Adrenal gland (tissue), 12 donors: ENCODE results near the gene CCDC91. TPM values are rescaled to one million over a fixed set of nuclear protein-coding genes. Genes with fewer than 3 reads are reported as not detected.

Experiments
- DNase-seq, 7 donors: peaks; one replicate each; pipeline ENCODE4 v3.0.0-alpha.2; 2019 to 2020
- H3K27ac ChIP-seq, 5 donors: fragments of 200-600 bp; sonication (generic) in 4 of 5; 1 replicate in 3 of 5; 2 replicates in 2 of 5; pipeline versions ENCODE4 v1.5.1 to v1.8.0; 2016 to 2020; ENCODE audit warnings: mild to moderate bottlenecking in 1 of 5
- H3K27me3 ChIP-seq: fragments of 200-600 bp; 2 replicates; pipeline ENCODE4 v1.8.0; 2021
- H3K36me3 ChIP-seq, 2 donors: fragments of 200-600 bp; replicated peaks in 1 of 2; 1 replicate in 1 of 2; 2 replicates in 1 of 2; pipeline versions ENCODE4 v1.5.1 to v1.8.0; 2018 to 2022
- H3K4me1 ChIP-seq, 2 donors: fragments of 200-600 bp; replicated peaks in 1 of 2; 1 replicate in 1 of 2; 2 replicates in 1 of 2; pipeline versions ENCODE4 v1.5.1 to v1.8.0; 2018 to 2021
- H3K4me3 ChIP-seq, 4 donors: fragments of 200-600 bp; sonication (generic) in 3 of 4; one replicate each; pipeline ENCODE4 v1.5.1; 2016 to 2018
- H3K9me3 ChIP-seq, 3 donors: fragments of 200-600 bp; sonication (generic) in 1 of 3; replicated peaks in 1 of 3; 1 replicate in 2 of 3; 2 replicates in 1 of 3; pipeline versions ENCODE4 v1.5.1 to v1.8.0; 2016 to 2021
- CTCF ChIP-seq, 6 experiments: fragments of 450-650 bp in 4 of 6; fragments of 200-600 bp in 2 of 6; sonication (generic) in 1 of 6; IDR thresholded peaks; 1 replicate in 5 of 6; 2 replicates in 1 of 6; pipeline versions ENCODE4 v1.5.1 to v1.8.0; 2016 to 2021; ENCODE audit warnings: antibody characterized with exemption in 6 of 6, mild to moderate bottlenecking in 2 of 6, moderate library complexity in 1 of 6
- POLR2A ChIP-seq, 2 donors: fragments of 450-650 bp; IDR thresholded peaks; one replicate each; pipeline ENCODE4 v1.6.1; 2017; ENCODE audit warnings: antibody characterized with exemption in 2 of 2, mild to moderate bottlenecking in 2 of 2, moderate library complexity in 1 of 2
- WGBS, 4 donors: extraction: QIAGEN DNeasy Blood & Tissue Kit in 2 of 4; methylation state at CpG; one replicate each; pipeline versions ENCODE4 v1.1.5 to v1.1.7; 2013 to 2017; 5-methylcytosine and 5-hydroxymethylcytosine counted together
- intact Hi-C, 2 donors: fragments of 100-400 bp; cut with DNase I; formaldehyde crosslinking; loops; one replicate each; pipeline versions ENCODE4 v1.14.1 to v1.15.0; 2022 to 2023
- polyA plus RNA-seq, 3 donors: library from polyadenylated mRNA; stranded (reverse); fragments of 200-250 nt in 2 of 3; fragments of 350-450 nt in 1 of 3; fragmentation: Illumina TruSeq in 1 of 3; extraction: RNeasy Lipid Tissue Mini Kit (QIAGEN cat#74804) in 1 of 3; gene quantifications; one replicate each; pipeline ENCODE4 v1.2.3, GENCODE V29; 2013 to 2014
- total RNA-seq, 9 donors: library from RNA; depleted of rRNA in 4 of 9; stranded (reverse); fragments of >200 nt in 4 of 9; fragments of 120-200 nt in 1 of 9; fragmentation: NEBNext Ultra II Directional in 1 of 9; extraction: Animal tissue kit (Norgen Biotek cat#: 25700) in 1 of 9; gene quantifications; one replicate each; pipeline versions ENCODE4 v1.1.0 to v1.2.4, GENCODE V29; 2013 to 2023
- donor health status: healthy with polysubstance abuse.
- donor health status: Bipolar disorder and iron deficiency.
- donor health status: DM: yes; HTN: yes; CAD: no.
- donor health status: DM: no; HTN: no; CAD: no.
- donor health status: DM: no; HTN: no; CAD: no.
- donor health status: DM: yes; HTN: yes; CAD: no.

CCDC91 gene
- total and polyA plus RNA-seq, 12 donors: 9.1 to 56.7 (median 33.1) TPM

GRCh38 chr12:28303192-28303591 lies 112.9 kb downstream of the CCDC91 start:
- TF ChIP-seq POLR2A (IDR thresholded peaks at IDR 0.05): no peak
- no peaks in the 10 kb centered on the region for H3K36me3 ChIP-seq
- peaks cover 0 to 5% (median 0%) of the 10 kb centered on the region in 3 donors for H3K9me3 ChIP-seq
- DNase-seq: no peak
- 94 to 96% (median 95%) methylated on average over 3 of the region's 3 CpGs for WGBS, 4 donors
- H3K27me3 ChIP-seq: no peaks in the 10 kb centered on the region
- no peaks in the 10 kb centered on the region for H3K4me1 ChIP-seq
- H3K27ac ChIP-seq: no peak overlapping the region
- no peak overlapping the region for H3K4me3 ChIP-seq
- intact Hi-C loops: no loop called here

- 95 to 97% (median 96%) methylated on average over 2 of the region's 2 CpGs for WGBS, 4 donors
- Histone ChIP-seq H3K27ac (no peak overlapping the region), H3K4me3 (no peak overlapping the region), H3K4me1 (no peaks in the 10 kb centered on the region), H3K9me3 (peaks cover 0 to 5% (median 0%) of the 10 kb centered on the region in 3 donors), H3K27me3 (no peaks in the 10 kb centered on the region), H3K36me3 (no peaks in the 10 kb centered on the region)
- intact Hi-C loops: no loop called here
- no peak for DNase-seq
- TF ChIP-seq CTCF (IDR thresholded peaks at IDR 0.05) (no peak), POLR2A (IDR thresholded peaks at IDR 0.05) (no peak)
Measured at GRCh38 chr12:28306535-28306934, 116.3 kb downstream of the CCDC91 start.

GRCh38 chr12:28308891-28309290 lies 118.6 kb downstream of the CCDC91 start:
- peaks cover 0 to 5% (median 0%) of the 10 kb centered on the region in 3 donors for H3K9me3 ChIP-seq
- H3K4me1 ChIP-seq: peaks cover 3 to 8% of the 10 kb centered on the region in 2 donors
- intact Hi-C loops: no loop called here
- TF ChIP-seq CTCF (IDR thresholded peaks at IDR 0.05) (no peak), POLR2A (IDR thresholded peaks at IDR 0.05) (no peak)
- H3K36me3 ChIP-seq: no peaks in the 10 kb centered on the region
- no peak overlapping the region for H3K27ac ChIP-seq
- DNase-seq: no peak
- H3K4me3 ChIP-seq: no peak overlapping the region
- 88 to 96% (median 93%) methylated on average over 2 of the region's 2 CpGs for WGBS, 4 donors
- no peaks in the 10 kb centered on the region for H3K27me3 ChIP-seq

DNA sequence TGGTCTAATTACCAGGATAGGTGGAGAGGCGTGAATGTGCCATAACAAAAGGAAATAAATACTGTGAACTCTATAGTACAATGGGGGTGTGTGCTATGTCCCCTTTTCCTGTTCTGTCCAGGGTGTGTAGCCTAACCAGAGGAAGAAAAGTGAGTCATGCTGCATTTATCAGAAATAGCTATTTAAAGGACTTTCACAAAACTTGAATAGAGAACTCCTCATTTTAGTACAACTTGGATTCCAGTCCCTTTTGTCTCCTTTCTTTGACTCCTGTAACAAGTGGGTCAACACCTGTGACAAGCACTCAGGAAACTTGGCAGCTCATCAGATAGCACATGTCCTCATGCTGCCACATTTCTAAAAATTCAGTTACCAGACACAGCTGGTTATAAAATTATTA lies 123.4 kb downstream of the CCDC91 start:
- Histone ChIP-seq H3K27me3 (no peaks in the 10 kb centered on the region), H3K9me3 (peaks cover 0 to 7% (median 0%) of the 10 kb centered on the region in 3 donors), H3K36me3 (no peaks in the 10 kb centered on the region), H3K4me1 (peaks cover 7 to 8% of the 10 kb centered on the region in 2 donors), H3K4me3 (no peak overlapping the region), H3K27ac (no peak overlapping the region)
- DNase-seq: peak in 2 of 7 donors; percentile 18 to 19
- intact Hi-C loops: no loop called here
- 70 to 87% (median 83%) methylated on average over 1 of the region's 1 CpG for WGBS, 4 donors
- TF ChIP-seq POLR2A (IDR thresholded peaks at IDR 0.05) (no peak), CTCF (IDR thresholded peaks at IDR 0.05) (no peak)

- Histone ChIP-seq H3K4me1 (peaks cover 7 to 8% of the 10 kb centered on the region in 2 donors), H3K36me3 (no peaks in the 10 kb centered on the region), H3K9me3 (peaks cover 0 to 7% (median 0%) of the 10 kb centered on the region in 3 donors), H3K27me3 (no peaks in the 10 kb centered on the region), H3K27ac (no peak overlapping the region), H3K4me3 (no peak overlapping the region)
- intact Hi-C loops: no loop called here
- DNase-seq: no peak
- TF ChIP-seq POLR2A (IDR thresholded peaks at IDR 0.05) (no peak), CTCF (IDR thresholded peaks at IDR 0.05) (no peak)
Measured at GRCh38 chr12:28316049-28316448, 125.8 kb downstream of the CCDC91 start.
